CD1c-positive myeloid dendritic cell (primary cell): ENCODE data around the gene MST1.

Source experiments
- DNase-seq: peaks from one replicate; pipeline ENCODE4 v3.0.0-alpha.2; 2016; ENCODE audit errors: extremely low spot score

MST1 gene

DNA sequence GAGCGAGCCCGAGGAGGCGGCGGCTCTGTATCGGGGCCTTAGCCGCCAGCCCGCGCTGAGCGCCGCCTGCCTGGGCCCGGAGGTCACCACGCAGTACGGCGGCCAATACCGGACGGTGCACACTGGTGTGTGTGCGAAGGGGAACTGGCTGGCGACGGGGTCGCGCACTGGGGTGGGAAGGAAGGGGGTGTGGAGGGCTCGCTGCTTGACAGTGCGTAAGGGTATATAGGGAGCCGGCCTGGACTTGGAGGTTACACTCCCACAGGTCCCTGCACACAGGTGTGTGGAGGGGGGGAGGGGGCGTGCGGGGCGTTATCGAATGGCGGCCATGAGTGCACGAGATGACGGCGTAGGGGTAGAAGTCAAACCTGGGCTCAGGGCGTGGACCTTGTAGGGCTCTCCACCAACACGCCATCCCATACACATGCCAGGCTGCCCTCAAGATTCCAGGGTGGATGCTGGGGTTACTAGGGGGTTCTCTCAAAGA lies 14.7 kb downstream of the MST1 start:
- no peak for DNase-seq

- peak; percentile 98 for DNase-seq
Observed at GRCh38 chr3:49673715-49674496, 15.4 kb downstream of the MST1 start, which contains the start of gene APEH. Gene APEH, plus strand, starts transcription at chr3:49674351. Its CDS starts 51 bp downstream, at chr3:49674402.

GRCh38 chr3:49673121-49673714 lies 16.1 kb downstream of the MST1 start:
- DNase-seq: peak; percentile 45

GRCh38 chr3:49671291-49672288 lies 17.7 kb downstream of the MST1 start:
- peak; percentile 71 for DNase-seq

DNA sequence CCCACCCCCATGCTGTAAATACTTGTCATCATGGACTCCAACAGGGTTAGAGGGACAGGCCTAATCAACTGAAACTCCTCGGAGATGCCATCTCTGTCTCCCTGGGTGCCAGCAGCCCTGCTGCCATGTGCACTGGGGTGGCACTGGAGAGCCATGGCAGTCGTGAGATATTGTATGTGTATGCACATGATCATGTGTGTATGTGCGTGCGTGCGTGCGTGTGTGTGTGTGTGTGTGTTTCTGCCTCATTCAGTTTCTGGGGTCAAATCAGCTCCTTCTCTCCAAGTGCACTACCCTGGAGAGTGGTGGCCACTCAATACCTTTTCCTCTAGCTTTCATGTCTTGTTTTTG lies 18.4 kb downstream of the MST1 start:
- no peak for DNase-seq

- DNase-seq: no peak
Observed at GRCh38 chr3:49669352-49669751, 19.9 kb downstream of the MST1 start.

DNA sequence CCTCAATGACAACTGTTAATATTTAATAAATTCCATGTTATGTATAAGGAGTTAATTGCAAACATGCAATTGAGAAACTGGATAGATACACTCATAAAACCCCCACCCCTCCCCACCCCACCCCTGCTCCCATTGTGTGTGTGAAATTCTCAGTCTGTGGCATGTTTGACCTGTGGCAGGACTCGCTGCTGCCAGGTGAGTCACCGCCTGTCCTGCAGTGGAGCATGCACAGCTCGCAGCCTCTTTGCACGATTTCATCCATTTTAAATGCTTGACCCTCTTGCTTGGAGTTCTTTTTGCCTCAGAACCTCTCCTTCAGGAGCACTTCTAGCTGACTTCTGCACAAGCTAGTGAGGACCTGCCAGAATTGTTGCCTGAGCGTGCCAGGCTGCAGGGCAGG lies 20.4 kb downstream of the MST1 start:
- no peak for DNase-seq

DNA sequence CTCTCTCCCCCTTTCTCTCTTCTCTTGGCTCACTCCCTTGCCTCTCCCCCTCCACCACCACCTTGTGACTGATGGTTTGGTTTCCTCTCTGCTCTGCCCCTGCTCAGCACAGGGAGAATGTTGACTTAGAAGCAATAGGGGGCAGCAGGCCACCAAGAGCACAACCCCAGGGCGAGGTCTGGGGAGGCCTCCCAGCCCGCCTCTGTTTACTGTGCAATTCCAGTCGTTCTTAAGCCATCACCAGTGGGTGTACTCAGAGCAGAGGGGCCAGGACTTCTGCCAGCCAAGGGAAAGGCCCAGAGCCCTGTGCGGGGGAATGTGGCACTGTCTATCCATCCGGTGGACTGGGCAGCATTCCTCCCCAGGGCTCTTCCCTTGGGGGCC lies 20.9 kb downstream of the MST1 start:
- no peak for DNase-seq

- no peak for DNase-seq
Observed at GRCh38 chr3:49667701-49668413, 21.4 kb downstream of the MST1 start.

DNA sequence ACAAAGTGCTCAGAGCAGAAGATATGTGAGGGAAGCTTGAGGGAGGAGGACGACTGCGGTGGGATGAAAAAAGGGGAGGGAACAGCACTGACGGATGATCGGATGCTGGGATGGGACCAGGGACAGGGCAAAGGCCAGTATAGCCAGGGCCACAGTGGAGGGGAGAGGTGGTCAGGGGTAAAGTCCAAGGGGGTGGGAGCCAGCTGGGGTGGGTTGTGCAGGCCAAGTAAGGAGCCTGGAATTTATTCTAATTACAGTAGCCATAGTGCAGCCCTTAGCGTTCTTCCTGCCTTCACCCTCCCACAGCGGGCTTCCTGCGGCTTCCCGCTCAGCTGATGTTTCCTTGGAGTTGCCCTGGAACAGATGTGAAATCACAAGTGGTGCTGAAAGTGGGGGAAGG lies 22.7 kb downstream of the MST1 start:
- no peak for DNase-seq

GRCh38 chr3:49665822-49666519 lies 23.3 kb downstream of the MST1 start:
- no peak for DNase-seq

DNA sequence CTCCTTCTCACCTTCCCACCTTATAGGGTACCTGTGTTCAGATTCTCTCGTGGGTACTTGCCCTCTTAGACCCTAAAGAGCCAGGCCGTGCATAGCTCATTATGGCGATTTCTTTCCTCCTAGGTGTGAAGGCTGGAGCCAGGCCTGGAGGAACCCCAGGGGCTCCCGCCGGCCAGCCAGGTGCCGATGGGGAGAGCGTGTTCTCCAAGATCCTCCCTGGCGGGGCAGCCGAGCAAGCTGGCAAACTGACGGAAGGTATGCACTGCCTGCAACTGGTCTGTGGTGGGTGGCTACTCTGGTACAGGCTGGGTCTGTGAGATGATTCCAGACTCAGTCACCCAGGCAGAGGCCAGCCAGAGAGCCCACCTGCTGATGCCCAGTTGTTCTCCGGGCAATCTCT lies 25.0 kb downstream of the MST1 start:
- no peak for DNase-seq

DNA sequence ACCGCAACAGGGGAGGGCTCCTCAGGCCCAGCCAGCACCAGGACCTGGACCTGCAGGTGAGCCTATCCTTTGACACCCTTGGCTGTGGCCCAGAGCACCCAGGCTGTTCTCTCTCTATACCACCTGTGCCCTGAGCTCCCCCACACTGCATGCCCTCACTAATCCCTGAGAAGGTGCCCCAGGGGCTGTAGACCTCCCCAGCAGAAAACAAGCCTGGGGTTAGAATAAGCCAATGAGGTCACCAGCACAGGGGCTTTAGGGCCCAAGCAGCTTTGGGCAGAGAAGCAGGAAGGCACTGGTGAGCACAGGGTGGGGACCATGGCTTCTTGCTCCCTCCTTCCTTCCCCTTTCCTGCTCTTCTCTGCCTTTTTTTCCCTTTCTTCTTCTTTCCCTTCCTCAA lies 25.4 kb downstream of the MST1 start:
- DNase-seq: no peak

GRCh38 chr3:49662720-49663413 lies 26.4 kb downstream of the MST1 start:
- no peak for DNase-seq

- no peak for DNase-seq
Observed at GRCh38 chr3:49662021-49662420, 27.3 kb downstream of the MST1 start.

- DNase-seq: no peak
Observed at GRCh38 chr3:49661281-49661680, 28.0 kb downstream of the MST1 start.

DNA sequence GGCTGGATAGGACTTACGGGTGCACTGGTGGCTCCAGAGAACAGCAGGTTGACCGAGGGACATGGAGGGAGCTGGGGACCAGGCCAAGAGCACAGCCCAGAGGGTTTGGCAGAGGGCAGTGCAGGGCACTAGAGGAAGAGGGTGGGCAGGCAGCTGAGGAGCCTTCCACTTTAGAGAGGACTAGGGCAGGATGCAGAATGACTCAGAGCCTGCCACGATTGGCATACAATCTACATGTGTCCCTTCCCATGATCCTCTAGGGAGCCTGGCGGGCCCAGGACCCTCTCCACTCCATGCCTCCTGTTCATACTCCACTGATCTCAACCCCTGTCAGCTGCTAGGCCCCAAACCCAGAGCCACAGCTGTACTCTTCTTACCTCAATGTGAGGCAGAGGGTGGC lies 29.5 kb downstream of the MST1 start:
- DNase-seq: no peak

- DNase-seq: no peak
Observed at GRCh38 chr3:49658711-49659110, 30.6 kb downstream of the MST1 start.

- no peak for DNase-seq
Observed at GRCh38 chr3:49657208-49657915, 31.9 kb downstream of the MST1 start.
